Stomach (tissue), 9 donors: Measurements from ENCODE around the gene RHEX. TPM values are rescaled to one million over a fixed set of nuclear protein-coding genes. Genes with fewer than 3 reads are reported as not detected.

Experiments
- DNase-seq, 2 donors: peaks; one replicate each; pipeline versions ENCODE4 v3.0.0 to v3.0.0-alpha.2; 2013 to 2019
- H3K27ac ChIP-seq, 5 donors: fragments of 200-600 bp in 4 of 5; sonication (generic) in 4 of 5; one replicate each; pipeline ENCODE4 v1.5.1; 2013 to 2019; ENCODE audit warnings: mild to moderate bottlenecking in 1 of 5, moderate library complexity in 1 of 5
- H3K27me3 ChIP-seq, 3 donors: fragments of 200-600 bp; sonication (generic); one replicate each; pipeline ENCODE4 v1.5.1; 2017 to 2019; ENCODE audit warnings: mixed run types in 1 of 3
- H3K36me3 ChIP-seq, 4 donors: fragments of 200-600 bp; sonication (generic); 1 replicate in 3 of 4; 2 replicates in 1 of 4; pipeline ENCODE4 v1.5.1; 2016 to 2019
- H3K4me1 ChIP-seq, 4 donors: fragments of 200-600 bp; sonication (generic); one replicate each; pipeline ENCODE4 v1.5.1; 2016 to 2019
- H3K4me3 ChIP-seq, 4 donors: fragments of 200-600 bp; sonication (generic) in 3 of 4; one replicate each; pipeline ENCODE4 v1.5.1; 2016 to 2019; ENCODE audit warnings: mild to moderate bottlenecking in 1 of 4
- H3K9me3 ChIP-seq, 4 donors: fragments of 200-600 bp; sonication (generic); one replicate each; pipeline ENCODE4 v1.5.1; 2016 to 2019
- EP300 ChIP-seq: sonication (generic); formaldehyde crosslinking; IDR thresholded peaks from one replicate; pipeline ENCODE4 v1.6.1; 2017; ENCODE audit warnings: antibody characterized with exemption
- POLR2A ChIP-seq, 4 donors: fragments of 450-650 bp; IDR thresholded peaks; one replicate each; pipeline ENCODE4 v1.6.1; 2016; ENCODE audit warnings: antibody characterized with exemption in 4 of 4, control low read depth in 2 of 4, mild to moderate bottlenecking in 1 of 4, moderate library complexity in 1 of 4
- POLR2AphosphoS5 ChIP-seq, 3 donors: sonication (generic); formaldehyde crosslinking; IDR thresholded peaks; one replicate each; pipeline ENCODE4 v1.6.1; 2016; ENCODE audit warnings: antibody characterized with exemption in 3 of 3
- WGBS, 5 donors: extraction: QIAGEN DNeasy Blood & Tissue Kit in 3 of 5; methylation state at CpG; one replicate each; pipeline versions ENCODE4 v1.1.5 to v1.1.7; 2013 to 2018; 5-methylcytosine and 5-hydroxymethylcytosine counted together
- intact Hi-C: fragments of 100-400 bp; cut with DNase I; formaldehyde crosslinking; loops from one replicate; pipeline ENCODE4 v1.15.1; 2023; ENCODE audit warnings: low total_unique reads
- polyA plus RNA-seq, 3 donors: library from polyadenylated mRNA; stranded (reverse); fragments of 200-250 nt; gene quantifications; one replicate each; pipeline ENCODE4 v1.2.3, GENCODE V29; 2013
- total RNA-seq, 5 donors: library from RNA; depleted of rRNA; stranded (reverse); fragments of >200 nt; gene quantifications; one replicate each; pipeline versions ENCODE4 v1.1.0 to v1.2.3, GENCODE V29; 2014 to 2016
- TF ChIP-seq, protein P1 (sequence below), 7 experiments: fragments of 450-650 bp in 4 of 7; fragments of 200-600 bp in 3 of 7; sonication (generic) in 3 of 7; IDR thresholded peaks; one replicate each; pipeline ENCODE4 v1.5.1; 2016 to 2019; ENCODE audit warnings: antibody characterized with exemption in 7 of 7, control low read depth in 2 of 7, mild to moderate bottlenecking in 1 of 7
- donor health status: healthy with polysubstance abuse.
- donor health status: Bipolar disorder and iron deficiency.
- donor health status: healthy.

Gene RHEX
- total and polyA plus RNA-seq, 8 donors = 0.83 to 10.5 (median 1.6) TPM; not detected in 2

DNA sequence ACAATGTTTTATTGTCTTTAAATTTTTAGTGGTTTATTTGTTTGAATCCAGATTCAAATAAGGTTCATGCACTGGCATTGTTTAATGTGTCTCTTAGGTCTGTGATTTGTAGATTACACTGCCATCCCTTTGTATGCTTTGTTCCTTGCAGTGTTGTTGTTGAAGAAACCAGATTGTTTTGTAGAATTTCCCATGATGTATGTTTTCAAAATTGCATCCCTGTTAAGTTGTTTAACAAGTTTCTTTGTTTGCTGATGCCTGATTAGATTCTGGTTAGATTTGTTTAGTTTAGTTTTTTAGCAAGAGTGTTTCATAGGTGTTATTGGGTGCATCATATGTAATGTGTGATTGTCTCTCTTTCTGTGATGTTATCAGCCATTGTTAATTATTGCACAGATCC is 69.7 kb downstream of the RHEX start:
- DNase-seq = no peak
- H3K27ac ChIP-seq = no peak overlapping the region
- TF ChIP-seq, protein P1, sequence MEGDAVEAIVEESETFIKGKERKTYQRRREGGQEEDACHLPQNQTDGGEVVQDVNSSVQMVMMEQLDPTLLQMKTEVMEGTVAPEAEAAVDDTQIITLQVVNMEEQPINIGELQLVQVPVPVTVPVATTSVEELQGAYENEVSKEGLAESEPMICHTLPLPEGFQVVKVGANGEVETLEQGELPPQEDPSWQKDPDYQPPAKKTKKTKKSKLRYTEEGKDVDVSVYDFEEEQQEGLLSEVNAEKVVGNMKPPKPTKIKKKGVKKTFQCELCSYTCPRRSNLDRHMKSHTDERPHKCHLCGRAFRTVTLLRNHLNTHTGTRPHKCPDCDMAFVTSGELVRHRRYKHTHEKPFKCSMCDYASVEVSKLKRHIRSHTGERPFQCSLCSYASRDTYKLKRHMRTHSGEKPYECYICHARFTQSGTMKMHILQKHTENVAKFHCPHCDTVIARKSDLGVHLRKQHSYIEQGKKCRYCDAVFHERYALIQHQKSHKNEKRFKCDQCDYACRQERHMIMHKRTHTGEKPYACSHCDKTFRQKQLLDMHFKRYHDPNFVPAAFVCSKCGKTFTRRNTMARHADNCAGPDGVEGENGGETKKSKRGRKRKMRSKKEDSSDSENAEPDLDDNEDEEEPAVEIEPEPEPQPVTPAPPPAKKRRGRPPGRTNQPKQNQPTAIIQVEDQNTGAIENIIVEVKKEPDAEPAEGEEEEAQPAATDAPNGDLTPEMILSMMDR (IDR thresholded peaks at IDR 0.05) = no peak
- TF ChIP-seq POLR2A (IDR thresholded peaks at IDR 0.05) = no peak
- no peak for TF ChIP-seq POLR2AphosphoS5 (IDR thresholded peaks at IDR 0.05)
- no peak for TF ChIP-seq EP300
- intact Hi-C loops = no loop called here
- H3K27me3 ChIP-seq = peaks cover 0 to 19% (median 5%) of the 10 kb centered on the region in 3 donors
- no peak overlapping the region for H3K4me3 ChIP-seq
- H3K36me3 ChIP-seq = no peaks in the 10 kb centered on the region
- H3K9me3 ChIP-seq = peaks cover 0 to 17% (median 3%) of the 10 kb centered on the region in 4 donors
- peaks cover 3 to 5% (median 5%) of the 10 kb centered on the region in 4 donors for H3K4me1 ChIP-seq

DNA sequence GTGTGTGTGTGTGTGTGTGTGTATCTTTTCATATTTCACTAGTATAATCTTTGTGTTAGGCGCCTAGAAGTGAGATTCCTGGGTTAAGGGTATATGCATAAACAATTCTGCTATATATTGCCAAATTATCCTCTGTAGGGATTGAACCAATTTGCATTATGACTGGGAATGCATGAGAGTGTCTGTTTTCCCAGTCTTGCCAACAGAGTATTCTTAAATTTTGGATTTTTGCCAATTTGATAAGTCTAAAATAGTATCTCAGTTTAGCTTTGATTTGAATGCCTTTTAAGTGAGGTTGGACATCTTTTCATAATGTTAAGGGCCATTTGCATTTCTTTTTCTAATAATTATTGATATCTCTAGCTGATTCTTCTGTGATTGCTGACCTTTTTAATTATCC is 72.4 kb downstream of the RHEX start:
- Histone ChIP-seq H3K9me3 (peaks cover 0 to 17% (median 3%) of the 10 kb centered on the region in 4 donors), H3K36me3 (no peaks in the 10 kb centered on the region), H3K4me1 (no peaks in the 10 kb centered on the region), H3K27ac (no peak overlapping the region), H3K4me3 (no peak overlapping the region), H3K27me3 (peaks cover 0 to 10% (median 0%) of the 10 kb centered on the region in 3 donors)
- DNase-seq = no peak
- WGBS, 5 donors = 89 to 96% (median 95%) methylated on average over 1 of the region's 1 CpG
- no peak for TF ChIP-seq EP300
- TF ChIP-seq POLR2AphosphoS5 (IDR thresholded peaks at IDR 0.05) = no peak
- TF ChIP-seq, protein P1 (IDR thresholded peaks at IDR 0.05) = no peak
- TF ChIP-seq POLR2A (IDR thresholded peaks at IDR 0.05) = no peak
- intact Hi-C loops = no loop called here

DNA sequence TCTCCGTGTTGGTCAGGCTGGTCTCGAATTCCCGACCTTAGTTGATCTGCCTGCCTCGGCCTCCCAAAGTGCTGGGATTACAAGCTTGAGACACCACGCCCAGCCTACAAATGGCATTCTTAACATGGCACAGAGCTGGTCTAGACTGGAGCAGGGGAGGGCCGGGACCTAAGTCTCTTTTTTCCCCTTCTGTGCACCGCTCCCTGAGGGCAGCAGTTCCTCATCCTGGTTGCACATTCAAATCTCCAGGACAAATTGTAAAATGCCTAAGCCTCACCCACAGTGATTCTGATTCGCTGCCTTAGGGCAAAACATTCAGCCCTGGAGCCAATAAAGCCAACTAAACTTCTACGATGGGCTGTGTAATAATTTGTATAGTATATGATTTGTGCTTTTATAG is 74.4 kb downstream of the RHEX start:
- intact Hi-C loops = no loop called here
- Histone ChIP-seq H3K4me1 (no peaks in the 10 kb centered on the region), H3K27ac (no peak overlapping the region), H3K9me3 (peaks cover 0 to under 1% (median 0%) of the 10 kb centered on the region in 4 donors), H3K27me3 (peaks cover 0 to 10% (median 0%) of the 10 kb centered on the region in 3 donors), H3K36me3 (no peaks in the 10 kb centered on the region), H3K4me3 (no peak overlapping the region)
- WGBS, 5 donors = 87 to 97% (median 94%) methylated on average over 9 of the region's 9 CpGs
- TF ChIP-seq EP300 = no peak
- no peak for TF ChIP-seq POLR2AphosphoS5 (IDR thresholded peaks at IDR 0.05)
- TF ChIP-seq, protein P1 (IDR thresholded peaks at IDR 0.05) = no peak
- no peak for TF ChIP-seq POLR2A (IDR thresholded peaks at IDR 0.05)
- no peak for DNase-seq

DNA sequence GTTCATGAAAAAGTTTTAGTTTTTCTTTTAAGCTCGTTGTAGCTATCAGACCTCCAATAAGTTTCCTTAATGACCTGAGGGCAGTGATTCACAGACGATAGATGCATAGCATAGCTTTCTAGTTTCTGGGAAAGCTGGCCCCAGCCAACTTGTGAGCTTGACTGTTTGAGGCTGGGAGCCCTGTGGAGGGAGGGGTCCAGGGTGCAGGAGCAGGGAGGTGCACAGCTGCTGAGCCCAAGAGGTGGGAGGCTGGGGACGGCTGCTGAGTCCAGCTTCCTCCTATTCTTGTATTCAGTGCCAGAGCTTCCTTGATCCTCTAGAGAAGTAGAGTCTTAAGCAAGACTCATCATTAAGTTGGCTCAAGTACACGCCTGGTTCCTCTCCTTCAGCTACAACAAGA is 75.2 kb downstream of the RHEX start:
- no peak for TF ChIP-seq POLR2A (IDR thresholded peaks at IDR 0.05)
- Histone ChIP-seq H3K4me1 (no peaks in the 10 kb centered on the region), H3K27ac (no peak overlapping the region), H3K4me3 (no peak overlapping the region), H3K36me3 (no peaks in the 10 kb centered on the region), H3K27me3 (peaks cover 0 to 10% (median 0%) of the 10 kb centered on the region in 3 donors), H3K9me3 (no peaks in the 10 kb centered on the region)
- no peak for DNase-seq
- 47 to 70% (median 56%) methylated on average over 4 of the region's 4 CpGs for WGBS, 5 donors
- intact Hi-C loops = no loop called here

DNA sequence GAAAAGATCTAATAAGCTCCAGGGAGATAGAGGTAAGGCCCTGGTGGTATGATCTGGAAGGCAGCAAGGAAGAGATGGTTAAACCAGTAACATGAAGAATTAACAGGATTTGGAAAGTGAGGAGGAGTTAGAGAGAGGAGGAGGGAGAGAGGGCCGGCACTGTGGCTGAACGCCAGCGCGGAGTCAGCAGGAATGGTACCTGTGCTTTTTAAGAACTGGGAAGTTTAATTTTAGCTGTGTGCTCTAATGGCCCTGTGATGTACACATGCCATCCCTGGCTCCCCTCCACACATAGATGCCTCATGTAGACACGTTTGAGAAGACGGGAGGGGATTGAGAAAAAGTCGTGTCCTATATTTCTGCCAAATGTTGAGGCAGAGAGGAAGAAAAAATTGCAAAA is 78.1 kb downstream of the RHEX start:
- no peak for DNase-seq
- no peak overlapping the region for H3K4me3 ChIP-seq
- H3K36me3 ChIP-seq = no peaks in the 10 kb centered on the region
- no peak for TF ChIP-seq POLR2A (IDR thresholded peaks at IDR 0.05)
- TF ChIP-seq POLR2AphosphoS5 (IDR thresholded peaks at IDR 0.05) = no peak
- no peak for TF ChIP-seq EP300
- TF ChIP-seq, protein P1 (IDR thresholded peaks at IDR 0.05) = no peak
- 70 to 83% (median 77%) methylated on average over 7 of the region's 7 CpGs for WGBS, 5 donors
- no peaks in the 10 kb centered on the region for H3K4me1 ChIP-seq
- H3K9me3 ChIP-seq = no peaks in the 10 kb centered on the region
- peaks cover 0 to 10% (median 0%) of the 10 kb centered on the region in 3 donors for H3K27me3 ChIP-seq
- no peak overlapping the region for H3K27ac ChIP-seq
- intact Hi-C loops = no loop called here
